Activated CD8-positive, alpha-beta T cell treated with anti-CD3 and anti-CD28 coated beads, Interleukin-2, amount 10 ng/mL, durations not matched to agents 7 days and 5 days (primary cell): ENCODE results near the gene SARS1. TPM values are rescaled to one million over a fixed set of nuclear protein-coding genes. Genes with fewer than 3 reads are reported as not detected.
A peak's percentile ranks its signal among the peaks of the same experiment; 100 is the strongest.
"Not testable (repeated sequence)": the region's sequence is repeated elsewhere in the genome, so short reads cannot be mapped to it uniquely, and the experiment has no call there.

Experiments used
- ATAC-seq: fragments of 150-1000 bp; cut with Tn5 transposase; one replicate; pipeline ENCODE4 v1.10.0; 2021; ENCODE audit warnings: moderate library complexity
- CTCF ChIA-PET: fragments of 350-600 bp; sonication (Branson Sonifier 250); formaldehyde crosslinking; loops from one replicate; lab custom pipeline; 2021; ENCODE audit warnings: antibody characterized with exemption; lab: Charles Lee
- POLR2A ChIA-PET: fragments of 350-600 bp; sonication (Branson Sonifier 250); formaldehyde crosslinking; loops from one replicate; lab custom pipeline; 2021; ENCODE audit warnings: antibody characterized with exemption; lab: Charles Lee
- DNase-seq: peaks from one replicate; pipeline ENCODE4 v3.0.0-alpha.2; 2020
- H3K27ac Mint-ChIP-seq: one replicate; pipeline ENCODE4 v1.8.0; 2021; ENCODE audit warnings: mild to moderate bottlenecking, mixed read lengths
- H3K27me3 Mint-ChIP-seq: one replicate; pipeline ENCODE4 v1.8.0; 2021; ENCODE audit warnings: low read depth, mixed read lengths
- H3K36me3 Mint-ChIP-seq: one replicate; pipeline ENCODE4 v1.8.0; 2021; ENCODE audit warnings: low read depth, mixed read lengths
- H3K4me1 Mint-ChIP-seq: one replicate; pipeline ENCODE4 v1.8.0; 2021; ENCODE audit warnings: low read depth, mixed read lengths
- H3K4me3 Mint-ChIP-seq: one replicate; pipeline ENCODE4 v1.8.0; 2021; ENCODE audit warnings: mild to moderate bottlenecking, mixed read lengths
- H3K9me3 Mint-ChIP-seq: one replicate; pipeline ENCODE4 v1.8.0; 2022; ENCODE audit warnings: mixed read lengths; ENCODE audit not compliant: insufficient read depth
- total RNA-seq, 2 experiments: library from RNA; stranded (reverse); gene quantifications; one replicate each; pipeline ENCODE4 v1.2.3, GENCODE V29; 2021

The SARS1 gene
- 100 to 1,000 TPM; 145 to 157 TPM for total RNA-seq

DNA sequence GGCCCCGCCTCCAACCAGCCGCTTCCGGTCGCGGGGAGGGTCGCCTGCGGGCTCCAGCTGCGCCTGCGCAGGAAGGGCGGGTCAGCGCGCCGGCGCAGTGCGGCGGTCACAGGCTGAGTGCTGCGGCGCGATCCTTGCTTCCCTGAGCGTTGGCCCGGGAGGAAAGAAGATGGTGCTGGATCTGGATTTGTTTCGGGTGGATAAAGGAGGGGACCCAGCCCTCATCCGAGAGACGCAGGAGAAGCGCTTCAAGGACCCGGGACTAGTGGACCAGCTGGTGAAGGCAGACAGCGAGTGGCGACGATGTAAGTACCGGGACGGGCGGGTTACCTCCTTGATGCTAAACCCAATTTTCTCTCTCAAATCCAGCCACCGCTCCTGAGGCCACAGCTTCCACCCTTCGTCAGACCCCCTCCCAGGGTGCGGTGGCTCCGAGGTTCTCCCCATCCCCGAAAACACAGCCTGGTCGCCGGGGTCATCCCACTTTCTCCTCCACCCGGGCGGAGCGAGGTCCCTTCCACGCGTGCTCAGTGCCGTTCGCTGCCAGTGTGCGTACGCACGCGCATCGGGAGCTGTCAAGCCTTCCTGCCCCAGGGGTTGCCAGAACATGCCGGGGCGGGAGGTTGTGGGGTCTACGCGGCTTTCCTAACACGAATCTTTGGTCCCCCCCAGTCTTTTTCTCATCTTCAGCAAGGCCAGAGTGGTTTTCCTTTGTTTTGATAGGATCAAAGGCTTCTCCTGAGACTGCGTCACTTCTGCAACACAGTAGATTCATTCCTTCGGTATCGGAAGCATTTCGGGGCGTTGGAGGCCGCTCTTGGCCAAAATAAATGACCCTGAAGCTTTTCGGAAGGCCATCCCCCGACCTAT, at the start of gene SARS1:
SARS1 (plus strand) TSS at position 95 of the 870 bp plus-strand sequence; CDS start at position 170, 75 bp downstream.
- H3K4me3 Mint-ChIP-seq, result peak within 1 kb of the TSS; percentile 99
- peaks cover 3% of the 10 kb centered on the region for H3K27me3 Mint-ChIP-seq
- H3K36me3 Mint-ChIP-seq, result peaks cover 41% of the 10 kb centered on the region
- DNase-seq (peak; percentile 89), ATAC-seq (peak; percentile 91)
- H3K27ac Mint-ChIP-seq, result peak within 1 kb of the TSS; percentile 85
- POLR2A ChIA-PET, result interaction anchor here (0.8 to 2.1 kb wide), 8 partner anchors 9 to 335 kb away, joined by 3 to 19 read pairs (median 4); partner anchors contain the start of genes GNAI3 and TMEM167B
- peaks cover 33% of the 10 kb centered on the region for H3K4me1 Mint-ChIP-seq
- CTCF ChIA-PET, result interaction anchor here (1.0 to 4.0 kb wide), 12 partner anchors 10 to 427 kb away, joined by 3 to 17 read pairs (median 8); partner anchors contain the start of gene PSRC1
- no peaks in the 10 kb centered on the region for H3K9me3 Mint-ChIP-seq

GRCh38 chr1:109164538-109164937, 49.2 kb upstream of the SARS1 start:
- CTCF ChIA-PET, result interaction anchor here (0.8 kb wide), 1 partner anchor 35 kb away, joined by 3 read pairs; no protein-coding TSS in a partner anchor
- no peaks in the 10 kb centered on the region for H3K36me3 Mint-ChIP-seq

GRCh38 chr1:109167001-109167506, 46.7 kb upstream of the SARS1 start:
- POLR2A ChIA-PET, result no interaction called here
- H3K27ac Mint-ChIP-seq, result no peak overlapping the region

More at GRCh38 chr1:109164538-109164937, 49.2 kb upstream of the SARS1 start:
- no peak for DNase-seq
- Mint-ChIP-seq H3K27ac (no peak overlapping the region), H3K27me3 (no peaks in the 10 kb centered on the region), H3K4me3 (no peak overlapping the region), H3K9me3 (no peaks in the 10 kb centered on the region), H3K4me1 (peaks cover 32% of the 10 kb centered on the region)
- POLR2A ChIA-PET, result interaction anchor here (0.8 kb wide), 1 partner anchor 50 kb away, joined by 4 read pairs; no protein-coding TSS in a partner anchor
- ATAC-seq, result no peak

GRCh38 chr1:109170035-109170764, 43.5 kb upstream of the SARS1 start:
- no peaks in the 10 kb centered on the region for H3K27me3 Mint-ChIP-seq
- H3K36me3 Mint-ChIP-seq, result no peaks in the 10 kb centered on the region
- DNase-seq (no peak), ATAC-seq (no peak)
- peaks cover 15% of the 10 kb centered on the region for H3K4me1 Mint-ChIP-seq
- CTCF ChIA-PET, result no interaction called here
- no peaks in the 10 kb centered on the region for H3K9me3 Mint-ChIP-seq
- POLR2A ChIA-PET, result no interaction called here
- no peak overlapping the region for H3K4me3 Mint-ChIP-seq
- no peak overlapping the region for H3K27ac Mint-ChIP-seq

More at GRCh38 chr1:109167001-109167506, 46.7 kb upstream of the SARS1 start:
- no peaks in the 10 kb centered on the region for H3K9me3 Mint-ChIP-seq
- no peaks in the 10 kb centered on the region for H3K36me3 Mint-ChIP-seq
- CTCF ChIA-PET, result interaction anchor here (1.0 kb wide), 1 partner anchor 27 kb away, joined by 3 read pairs; no protein-coding TSS in a partner anchor
- H3K27me3 Mint-ChIP-seq, result no peaks in the 10 kb centered on the region
- ATAC-seq (no peak), DNase-seq (no peak)
- H3K4me1 Mint-ChIP-seq, result peaks cover 31% of the 10 kb centered on the region
- H3K4me3 Mint-ChIP-seq, result no peak overlapping the region

GRCh38 chr1:109171646-109172045, 42.1 kb upstream of the SARS1 start:
- ATAC-seq (no peak), DNase-seq (no peak)
- H3K4me1 Mint-ChIP-seq, result peaks cover 15% of the 10 kb centered on the region
- no peaks in the 10 kb centered on the region for H3K27me3 Mint-ChIP-seq
- CTCF ChIA-PET, result interaction anchor here (1.9 kb wide), 1 partner anchor 30 kb away, joined by 4 read pairs; no protein-coding TSS in a partner anchor
- H3K36me3 Mint-ChIP-seq, result no peaks in the 10 kb centered on the region
- no peak overlapping the region for H3K27ac Mint-ChIP-seq
- no peak overlapping the region for H3K4me3 Mint-ChIP-seq
- H3K9me3 Mint-ChIP-seq, result no peaks in the 10 kb centered on the region
- POLR2A ChIA-PET, result interaction anchor here (0.6 kb wide), 1 partner anchor 14 kb away, joined by 5 read pairs; no protein-coding TSS in a partner anchor

GRCh38 chr1:109176349-109176748, 37.4 kb upstream of the SARS1 start:
- H3K36me3 Mint-ChIP-seq, POLR2A ChIA-PET, H3K9me3 Mint-ChIP-seq, CTCF ChIA-PET, H3K4me3 Mint-ChIP-seq, H3K27me3 Mint-ChIP-seq, DNase-seq, ATAC-seq, H3K27ac Mint-ChIP-seq, H3K4me1 Mint-ChIP-seq: not testable (repeated sequence)

DNA sequence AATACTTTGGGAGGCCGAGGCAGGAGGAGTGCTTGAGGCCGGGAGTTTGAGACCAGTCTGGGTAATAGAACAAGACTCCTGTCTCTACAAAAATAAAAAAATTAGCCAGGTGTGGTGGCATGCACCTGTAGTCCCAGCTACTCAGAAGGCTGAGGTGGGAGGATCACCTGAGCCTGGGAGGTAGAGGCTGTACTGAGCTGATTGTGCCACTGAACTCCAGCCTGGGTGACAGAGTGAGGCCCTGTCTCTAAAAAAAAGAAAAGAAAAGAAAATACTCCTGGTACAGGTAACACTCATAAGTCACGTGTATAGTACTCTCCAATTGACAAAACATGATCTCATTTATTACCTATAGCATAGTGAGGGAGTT, 33.0 kb upstream of the SARS1 start:
- H3K4me1 Mint-ChIP-seq, H3K9me3 Mint-ChIP-seq, H3K27me3 Mint-ChIP-seq, H3K27ac Mint-ChIP-seq, POLR2A ChIA-PET, DNase-seq, H3K36me3 Mint-ChIP-seq, H3K4me3 Mint-ChIP-seq, ATAC-seq: not testable (repeated sequence)
- CTCF ChIA-PET, result interaction anchor here (1.2 to 1.6 kb wide), 2 partner anchors 68 to 81 kb away, joined by 3 to 5 read pairs; a partner anchor contains a TSS

DNA sequence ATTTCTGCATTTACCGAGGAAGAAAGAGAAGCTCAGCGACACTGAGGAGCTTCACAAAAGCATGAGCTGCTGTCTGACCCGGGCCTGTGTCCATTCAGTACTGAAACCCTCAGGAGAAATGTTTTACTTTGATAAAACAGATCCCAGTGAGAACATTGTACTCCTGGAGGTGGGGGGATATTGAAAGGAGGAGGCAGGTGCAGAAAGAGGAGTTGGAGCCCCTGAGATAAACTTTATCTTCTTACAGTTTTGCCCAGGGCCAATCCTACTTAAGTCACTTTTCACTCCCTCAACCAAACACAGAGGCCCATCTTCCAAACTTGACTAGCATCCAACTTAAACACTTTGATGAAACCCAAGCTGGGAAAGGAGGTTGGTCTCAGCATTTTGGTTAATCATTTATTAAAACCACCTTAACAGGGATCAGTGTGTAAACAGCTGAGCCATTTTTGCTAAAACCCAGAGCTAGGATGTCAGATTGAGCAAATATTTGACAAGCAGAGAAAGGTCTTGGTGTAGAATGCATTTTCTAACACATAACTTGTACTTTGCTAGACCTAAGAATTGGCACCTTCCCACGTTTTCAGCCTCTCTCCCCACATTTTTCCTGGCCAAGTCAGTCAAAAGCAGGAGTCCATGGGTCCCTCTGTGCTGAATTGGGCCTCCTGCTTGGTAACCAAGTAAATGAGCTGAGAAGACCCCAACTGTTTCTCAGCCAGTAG, 32.5 kb upstream of the SARS1 start:
- ChIA-PET POLR2A (interaction anchor here (0.7 kb wide), 1 partner anchor 13 kb away, joined by 3 read pairs; no protein-coding TSS in a partner anchor), CTCF (interaction anchor here (0.7 to 1.6 kb wide), 4 partner anchors 10 to 81 kb away, joined by 3 to 5 read pairs (median 3); a partner anchor contains a TSS)
- no peaks in the 10 kb centered on the region for H3K27me3 Mint-ChIP-seq
- H3K27ac Mint-ChIP-seq, result no peak overlapping the region
- ATAC-seq, result no peak
- no peaks in the 10 kb centered on the region for H3K36me3 Mint-ChIP-seq
- no peak for DNase-seq
- no peak overlapping the region for H3K4me3 Mint-ChIP-seq
- no peaks in the 10 kb centered on the region for H3K9me3 Mint-ChIP-seq
- no peaks in the 10 kb centered on the region for H3K4me1 Mint-ChIP-seq

GRCh38 chr1:109181807-109182163, 31.9 kb upstream of the SARS1 start:
- ChIA-PET POLR2A (interaction anchor here (0.7 kb wide), 1 partner anchor 14 kb away, joined by 3 read pairs; no protein-coding TSS in a partner anchor), CTCF (interaction anchor here (0.7 to 1.6 kb wide), 4 partner anchors 9 to 82 kb away, joined by 3 to 5 read pairs (median 3); a partner anchor contains a TSS)
- ATAC-seq, result no peak
- no peaks in the 10 kb centered on the region for H3K36me3 Mint-ChIP-seq
- no peaks in the 10 kb centered on the region for H3K4me1 Mint-ChIP-seq
- no peaks in the 10 kb centered on the region for H3K27me3 Mint-ChIP-seq
- H3K4me3 Mint-ChIP-seq, result no peak overlapping the region
- H3K27ac Mint-ChIP-seq, result no peak overlapping the region
- no peaks in the 10 kb centered on the region for H3K9me3 Mint-ChIP-seq
- no peak for DNase-seq

DNA sequence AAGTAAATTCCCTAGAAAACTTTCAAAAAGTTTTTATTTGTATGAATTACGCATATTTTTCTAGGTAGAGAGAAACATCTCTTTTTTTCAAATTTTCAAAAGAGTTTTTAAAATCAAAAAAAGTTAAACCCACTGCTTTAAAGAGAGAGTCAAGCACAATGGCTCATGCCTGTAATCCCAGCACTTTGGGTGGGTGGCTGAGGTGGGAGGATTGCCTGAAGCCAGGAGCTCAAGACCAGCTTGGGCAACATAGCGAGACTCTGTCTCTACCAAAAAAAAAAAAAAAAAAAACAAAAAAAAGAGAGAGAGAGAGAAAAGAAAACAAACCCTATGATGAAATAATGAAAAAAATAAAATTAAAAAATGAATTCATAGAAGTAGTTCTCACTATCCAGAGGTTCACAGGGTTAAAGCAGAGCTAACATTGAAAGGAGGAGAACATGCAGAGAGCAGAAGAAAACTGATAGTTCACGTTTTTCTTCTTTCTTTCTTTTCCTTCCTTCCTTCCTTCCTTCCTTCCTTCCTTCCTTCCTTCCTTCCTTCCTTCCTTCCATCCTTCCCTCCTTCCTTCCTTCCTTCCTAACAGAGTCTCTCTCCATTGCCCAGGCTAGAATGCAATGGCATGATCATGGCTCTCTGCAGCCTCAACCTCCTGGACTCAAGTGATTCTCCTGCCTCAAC, 30.5 kb upstream of the SARS1 start:
- no peaks in the 10 kb centered on the region for H3K36me3 Mint-ChIP-seq
- peak overlapping the region; percentile 40 for H3K27ac Mint-ChIP-seq
- ATAC-seq, result no peak
- H3K4me3 Mint-ChIP-seq, result no peak overlapping the region
- no peaks in the 10 kb centered on the region for H3K27me3 Mint-ChIP-seq
- H3K9me3 Mint-ChIP-seq, result no peaks in the 10 kb centered on the region
- CTCF ChIA-PET, result no interaction called here
- DNase-seq, result no peak
- no peaks in the 10 kb centered on the region for H3K4me1 Mint-ChIP-seq
- POLR2A ChIA-PET, result no interaction called here
